Right ventricle myocardium superior (tissue), 1 donor: Measurements from ENCODE around the gene TMEM220. TPM values are rescaled to one million over a fixed set of nuclear protein-coding genes. Genes with fewer than 3 reads are reported as not detected.

Experiments used
- ATAC-seq: fragments of 200-7000 bp; cut with Tn5 transposase; one replicate; pipeline ENCODE4 v1.9.1; 2020; ENCODE audit warnings: mild to moderate bottlenecking; ENCODE audit not compliant: poor library complexity
- DNase-seq: peaks from one replicate; pipeline ENCODE4 v3.0.0-alpha.2; 2020
- intact Hi-C: fragments of 100-400 bp; cut with DNase I; formaldehyde crosslinking; loops from one replicate; pipeline ENCODE4 v1.11.2; 2022
- total RNA-seq: library from RNA; stranded (reverse); fragmentation: NEBNext Ultra II Directional; extraction: Animal tissue kit (Norgen Biotek cat#: 25700); gene quantifications from one replicate; pipeline ENCODE4 v1.2.1, GENCODE V29; 2021
- donor health status: DM: no; HTN: yes; CAD: no; lungs with severe emphysema.

The TMEM220 gene
- total RNA-seq, 1 donor from 2014 or later, result 7.6 TPM

- intact Hi-C loops, result no loop called here
- no peak for DNase-seq
- ATAC-seq, result no peak
Observed at GRCh38 chr17:10756619-10757018, 26.8 kb upstream of the TMEM220 start.

GRCh38 chr17:10756185-10756584, 26.4 kb upstream of the TMEM220 start:
- ATAC-seq, result no peak
- intact Hi-C loops, result no loop called here
- DNase-seq, result no peak

- intact Hi-C loops, result no loop called here
- DNase-seq, result no peak
Observed at GRCh38 chr17:10755592-10756127, 25.8 kb upstream of the TMEM220 start.

GRCh38 chr17:10754861-10755591, 25.2 kb upstream of the TMEM220 start:
- DNase-seq, result no peak
- intact Hi-C loops, result no loop called here

More at GRCh38 chr17:10755592-10756127, 25.8 kb upstream of the TMEM220 start:
- no peak for ATAC-seq

GRCh38 chr17:10754109-10754508, 24.3 kb upstream of the TMEM220 start:
- no peak for ATAC-seq
- no peak for DNase-seq
- intact Hi-C loops, result no loop called here

More at GRCh38 chr17:10754861-10755591, 25.2 kb upstream of the TMEM220 start:
- ATAC-seq, result no peak

- intact Hi-C loops, result no loop called here
- ATAC-seq (no peak), DNase-seq (no peak)
Observed at GRCh38 chr17:10752696-10753095, 22.9 kb upstream of the TMEM220 start.

GRCh38 chr17:10751563-10751962, 21.7 kb upstream of the TMEM220 start:
- no peak for ATAC-seq
- intact Hi-C loops, result no loop called here
- DNase-seq, result no peak

GRCh38 chr17:10750210-10750609, 20.4 kb upstream of the TMEM220 start:
- DNase-seq, result no peak
- intact Hi-C loops, result no loop called here
- ATAC-seq, result no peak

GRCh38 chr17:10748531-10749181, 18.8 kb upstream of the TMEM220 start:
- ATAC-seq, result no peak
- intact Hi-C loops, result no loop called here
- no peak for DNase-seq

- intact Hi-C loops, result no loop called here
- DNase-seq, result no peak
- ATAC-seq, result no peak
Observed at GRCh38 chr17:10745231-10745630, 15.4 kb upstream of the TMEM220 start.

- ATAC-seq, result no peak
- no peak for DNase-seq
- intact Hi-C loops, result no loop called here
Observed at GRCh38 chr17:10744501-10745000, 14.7 kb upstream of the TMEM220 start.

GRCh38 chr17:10743316-10744009, 13.6 kb upstream of the TMEM220 start:
- ATAC-seq, result peak; percentile 82
- DNase-seq, result no peak
- intact Hi-C loops, result no loop called here

- intact Hi-C loops, result no loop called here
- ATAC-seq (no peak), DNase-seq (no peak)
Observed at GRCh38 chr17:10742431-10742830, 12.6 kb upstream of the TMEM220 start.

GRCh38 chr17:10741416-10742135, 11.8 kb upstream of the TMEM220 start:
- DNase-seq (no peak), ATAC-seq (no peak)
- intact Hi-C loops, result no loop called here

- DNase-seq (no peak), ATAC-seq (no peak)
- intact Hi-C loops, result no loop called here
Observed at GRCh38 chr17:10739386-10739785, 9.6 kb upstream of the TMEM220 start.

GRCh38 chr17:10738521-10739258, 8.9 kb upstream of the TMEM220 start:
- intact Hi-C loops, result no loop called here
- peak; percentile 36 for ATAC-seq
- no peak for DNase-seq

- no peak for DNase-seq
- intact Hi-C loops, result loop anchor here (2.0 kb wide), 1 partner anchor 107 kb away; no protein-coding TSS in a partner anchor
- ATAC-seq, result no peak
Observed at GRCh38 chr17:10737736-10738135, 7.9 kb upstream of the TMEM220 start.

GRCh38 chr17:10737168-10737622, 7.4 kb upstream of the TMEM220 start:
- peak; percentile 92 for ATAC-seq
- DNase-seq, result peak; percentile 59
- intact Hi-C loops, result loop anchor here (2.0 kb wide), 1 partner anchor 108 kb away; no protein-coding TSS in a partner anchor
